GM18502 (cell line): Measurements from ENCODE around the gene ZDHHC14.
"Not testable (repeated sequence)": the region's sequence is repeated elsewhere in the genome, so short reads cannot be mapped to it uniquely, and the experiment has no call there.

ENCODE experiments used
- ATAC-seq: cut with Tn5 transposase; IDR thresholded peaks from one replicate; pipeline ENCODE4 v1.9.1; 2021; ENCODE audit warnings: mild to moderate bottlenecking; ENCODE audit not compliant: unreplicated experiment, poor library complexity

Gene ZDHHC14

GRCh38 chr6:157586088-157586414 is 205.1 kb downstream of the ZDHHC14 start:
- ATAC-seq = no peak

DNA sequence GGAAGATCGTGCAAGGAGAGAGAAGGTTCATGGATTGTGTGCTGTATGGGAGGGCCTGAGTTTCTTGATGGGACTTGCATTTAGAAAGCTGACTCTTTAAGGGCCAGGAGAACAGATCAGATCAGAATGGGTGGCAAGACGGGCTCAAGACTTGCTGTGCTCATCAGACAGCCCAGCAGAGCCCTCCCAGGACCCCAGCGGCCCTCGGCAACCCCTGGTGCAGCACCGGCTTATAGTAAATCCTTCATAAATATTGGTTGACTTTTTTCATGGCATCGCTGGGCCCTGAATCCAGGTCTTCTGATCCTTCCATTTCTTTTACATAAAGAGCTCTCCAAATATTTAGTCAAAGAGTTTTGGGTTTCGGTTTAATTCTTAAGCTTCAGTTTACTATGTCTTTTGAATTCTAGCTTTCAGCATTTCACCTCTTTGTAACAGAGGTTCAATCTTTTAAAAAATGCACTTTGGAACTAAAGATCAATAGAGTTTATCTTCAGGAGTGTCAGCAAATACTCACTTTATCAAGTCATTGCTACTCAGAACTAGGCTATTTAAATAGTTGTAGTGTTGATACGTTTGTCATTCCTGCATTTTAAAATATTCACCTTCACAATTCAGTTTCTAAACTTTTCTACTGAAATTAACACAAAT is 205.6 kb downstream of the ZDHHC14 start:
- ATAC-seq = no peak

DNA sequence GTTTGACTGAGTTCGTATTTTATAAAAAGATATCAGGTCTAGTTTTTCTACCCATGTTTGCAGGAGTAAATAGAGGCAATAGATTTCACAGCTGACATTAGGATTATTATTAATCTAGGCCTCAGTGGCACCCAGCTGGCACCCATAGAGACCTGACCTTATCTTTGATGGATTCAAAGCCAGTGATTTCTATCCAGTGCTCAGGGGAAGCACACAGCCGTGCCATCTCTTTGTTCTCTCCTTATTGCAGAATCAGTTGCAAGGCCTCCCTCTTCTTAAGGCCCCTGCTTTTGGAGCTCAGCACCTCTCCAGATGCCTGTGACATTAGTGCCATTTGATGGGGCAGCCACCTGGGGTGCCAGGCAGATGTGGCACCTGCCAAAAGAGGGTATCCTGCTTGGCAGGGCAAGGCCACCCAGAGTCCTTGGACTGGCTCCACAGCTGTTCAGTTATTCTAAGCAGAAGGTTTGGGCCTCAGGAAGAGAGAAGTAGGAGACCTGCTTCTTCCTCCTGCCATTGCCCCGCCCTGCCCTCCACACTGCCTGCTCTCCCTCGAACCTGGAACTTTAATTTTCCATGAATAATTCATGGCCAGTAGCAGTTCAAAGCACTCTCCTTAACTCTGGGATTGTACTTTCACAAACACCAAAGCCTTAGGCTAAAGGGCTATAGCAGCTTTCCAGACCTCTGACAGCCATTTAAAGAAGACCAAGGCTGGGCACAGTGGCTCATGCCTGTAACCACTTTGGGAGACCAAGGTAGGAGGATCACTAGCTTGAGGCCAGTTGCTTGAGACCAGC is 206.3 kb downstream of the ZDHHC14 start:
- ATAC-seq = no peak

GRCh38 chr6:157590654-157591053 is 209.7 kb downstream of the ZDHHC14 start:
- not testable (repeated sequence) for ATAC-seq

DNA sequence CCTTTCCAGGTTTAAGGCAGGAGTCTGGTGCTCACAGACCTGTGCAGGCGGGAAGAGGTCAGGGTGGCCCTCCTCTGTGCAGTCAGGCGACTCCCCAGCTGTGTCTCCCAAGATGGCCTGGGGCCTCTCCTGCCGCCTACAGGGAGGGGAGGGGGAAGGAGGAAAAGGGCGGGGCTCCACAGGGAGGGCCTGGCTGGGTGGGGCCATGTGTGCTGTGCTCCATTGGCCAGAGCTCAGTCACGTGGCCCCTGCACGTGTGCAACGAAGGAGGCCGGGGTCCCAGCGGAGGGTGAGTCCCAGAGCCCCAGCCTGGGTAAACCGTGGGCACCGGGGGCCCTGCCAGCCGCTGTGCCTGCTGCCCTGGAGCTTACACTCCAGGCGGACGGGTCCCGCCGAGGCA is 211.6 kb downstream of the ZDHHC14 start:
- no peak for ATAC-seq

GRCh38 chr6:157592980-157593379 is 212.0 kb downstream of the ZDHHC14 start:
- ATAC-seq = no peak

DNA sequence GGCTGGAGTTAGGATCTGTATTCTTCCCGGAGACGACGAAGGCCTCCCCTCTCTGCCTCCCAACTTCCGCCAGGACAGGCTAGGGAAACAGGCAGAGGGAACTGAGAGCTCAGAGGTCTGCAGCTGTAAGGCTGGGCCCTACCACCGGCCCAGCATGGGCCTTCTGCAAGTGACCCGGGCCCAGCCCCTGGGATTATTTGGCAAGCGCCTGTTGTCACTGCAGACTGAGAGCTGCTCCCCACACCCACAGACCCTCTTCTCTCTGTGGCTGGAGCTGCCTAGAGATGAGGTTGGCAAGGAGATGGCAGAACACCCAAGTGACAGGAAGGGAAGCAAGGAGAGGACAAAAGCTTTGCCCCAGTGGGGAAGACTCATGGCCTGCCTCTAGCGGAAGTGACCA is 212.6 kb downstream of the ZDHHC14 start:
- ATAC-seq = no peak

DNA sequence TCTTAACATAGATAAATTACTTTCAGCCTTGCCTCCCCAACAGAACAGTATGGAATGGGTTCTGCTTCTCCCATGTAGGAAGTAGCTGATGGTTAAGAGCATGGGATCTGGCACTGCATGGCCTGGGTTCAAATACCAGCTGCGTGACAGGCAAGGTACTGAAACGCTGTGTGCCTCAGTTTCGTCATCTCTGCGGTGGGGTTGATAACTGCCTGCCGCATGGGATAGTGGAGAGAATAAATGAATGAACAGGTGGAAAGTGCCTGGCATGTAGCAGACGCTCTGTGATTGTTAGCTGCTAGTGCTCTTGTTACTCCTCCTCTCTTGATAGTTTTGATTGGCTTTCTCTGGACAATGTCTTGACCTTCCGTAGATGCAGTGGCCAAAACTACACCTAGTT is 213.3 kb downstream of the ZDHHC14 start:
- no peak for ATAC-seq

DNA sequence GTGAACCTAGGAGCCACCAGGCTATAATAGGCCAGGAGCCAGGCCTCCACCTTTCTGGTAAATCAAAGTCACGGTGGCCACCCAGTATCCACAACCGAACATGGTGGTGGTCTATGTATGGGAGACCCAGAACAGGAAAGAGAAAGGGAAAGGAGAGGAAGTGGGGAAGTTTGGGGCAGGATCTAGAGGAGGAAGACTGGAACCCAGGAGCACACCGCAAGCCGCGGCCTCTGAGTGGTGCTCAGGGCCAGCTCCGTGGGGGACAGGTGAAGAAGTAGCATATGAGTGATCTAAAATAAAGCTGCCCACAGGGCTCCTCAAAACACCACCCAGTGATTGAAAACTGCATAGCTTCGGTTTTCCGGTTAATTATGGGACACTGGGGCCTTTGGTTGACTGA is 214.8 kb downstream of the ZDHHC14 start:
- no peak for ATAC-seq

- no peak for ATAC-seq
Measured at GRCh38 chr6:157596461-157596860, 215.5 kb downstream of the ZDHHC14 start.

- no peak for ATAC-seq
Measured at GRCh38 chr6:157596886-157597285, 215.9 kb downstream of the ZDHHC14 start.

DNA sequence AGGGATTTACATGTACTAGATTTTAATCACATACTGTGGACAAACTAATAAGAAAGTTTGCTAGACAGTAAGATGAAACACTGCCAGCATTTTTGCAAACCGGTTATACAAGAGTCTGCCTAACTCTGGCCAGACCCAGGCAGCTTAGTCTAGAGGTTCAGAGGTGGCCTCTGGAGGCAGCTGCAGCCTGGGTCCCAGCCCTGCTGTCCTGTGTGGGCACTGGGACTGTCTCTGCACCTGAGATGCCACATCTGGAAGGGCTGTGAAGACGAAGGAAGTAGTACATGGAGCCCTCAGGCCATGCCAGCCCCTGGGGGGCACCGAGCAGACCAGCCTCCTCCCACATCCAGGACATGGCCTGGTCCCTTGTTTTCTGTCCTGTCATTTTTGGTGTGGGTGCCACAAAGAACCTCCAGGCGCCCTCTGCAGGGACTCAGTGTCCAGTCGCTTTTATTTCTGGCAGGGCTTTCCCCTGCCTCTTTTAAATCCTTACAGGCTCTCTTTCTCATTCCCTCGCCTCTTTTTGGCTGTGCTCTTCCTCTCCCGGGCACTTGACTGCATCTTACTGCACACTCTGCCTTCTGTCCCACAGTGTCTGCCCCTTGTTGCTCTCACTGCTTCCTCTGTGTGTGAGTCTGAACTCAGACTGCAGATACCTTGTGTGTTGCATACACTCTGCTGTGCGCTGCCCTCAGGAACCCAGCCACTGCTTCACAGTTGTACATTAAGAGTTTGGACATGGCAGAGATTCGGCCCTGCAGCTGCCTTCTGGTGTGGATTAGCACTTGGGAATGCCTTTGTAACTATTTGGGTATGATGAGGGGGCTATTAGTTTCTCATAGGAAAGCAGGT is 216.7 kb downstream of the ZDHHC14 start:
- no peak for ATAC-seq

DNA sequence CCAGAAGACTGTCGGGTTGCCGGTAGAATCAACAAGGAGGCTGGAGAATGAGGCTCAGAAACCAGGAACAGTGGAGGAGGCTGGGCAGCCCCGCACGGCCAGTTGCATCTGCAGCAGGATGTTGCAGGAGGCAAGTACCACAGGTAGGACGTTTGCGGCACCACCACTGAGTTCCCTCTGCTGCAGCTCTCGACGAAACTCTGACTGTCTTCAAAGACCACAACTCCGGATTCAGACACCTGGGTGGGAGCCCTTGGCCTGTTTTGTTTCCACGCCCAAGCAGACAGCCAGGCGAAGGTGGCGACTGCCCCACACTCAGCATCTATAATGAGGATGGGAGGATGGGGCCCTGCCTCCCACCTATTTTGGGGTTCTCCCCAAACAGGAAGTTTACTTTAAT is 218.2 kb downstream of the ZDHHC14 start:
- ATAC-seq = peak; percentile 49

DNA sequence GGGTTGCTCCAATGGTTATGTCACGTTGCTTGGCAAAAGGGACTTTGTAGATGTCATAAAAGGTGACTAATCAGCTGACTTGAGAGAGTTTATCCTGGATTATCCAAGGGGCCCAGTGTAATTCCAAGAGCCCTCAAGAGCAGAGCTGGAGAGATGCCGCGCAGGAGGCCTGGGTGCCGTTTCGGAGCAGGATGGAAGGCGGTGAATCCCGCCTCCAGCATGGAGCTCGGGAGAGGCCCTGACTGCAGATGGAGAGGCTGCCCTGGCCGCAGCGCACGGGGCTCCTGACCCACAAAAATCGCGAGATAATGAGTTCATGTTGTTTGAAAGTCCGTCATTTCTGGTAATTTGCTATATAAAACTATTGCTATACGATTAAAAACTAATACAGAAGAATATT is 219.8 kb downstream of the ZDHHC14 start:
- ATAC-seq = no peak

DNA sequence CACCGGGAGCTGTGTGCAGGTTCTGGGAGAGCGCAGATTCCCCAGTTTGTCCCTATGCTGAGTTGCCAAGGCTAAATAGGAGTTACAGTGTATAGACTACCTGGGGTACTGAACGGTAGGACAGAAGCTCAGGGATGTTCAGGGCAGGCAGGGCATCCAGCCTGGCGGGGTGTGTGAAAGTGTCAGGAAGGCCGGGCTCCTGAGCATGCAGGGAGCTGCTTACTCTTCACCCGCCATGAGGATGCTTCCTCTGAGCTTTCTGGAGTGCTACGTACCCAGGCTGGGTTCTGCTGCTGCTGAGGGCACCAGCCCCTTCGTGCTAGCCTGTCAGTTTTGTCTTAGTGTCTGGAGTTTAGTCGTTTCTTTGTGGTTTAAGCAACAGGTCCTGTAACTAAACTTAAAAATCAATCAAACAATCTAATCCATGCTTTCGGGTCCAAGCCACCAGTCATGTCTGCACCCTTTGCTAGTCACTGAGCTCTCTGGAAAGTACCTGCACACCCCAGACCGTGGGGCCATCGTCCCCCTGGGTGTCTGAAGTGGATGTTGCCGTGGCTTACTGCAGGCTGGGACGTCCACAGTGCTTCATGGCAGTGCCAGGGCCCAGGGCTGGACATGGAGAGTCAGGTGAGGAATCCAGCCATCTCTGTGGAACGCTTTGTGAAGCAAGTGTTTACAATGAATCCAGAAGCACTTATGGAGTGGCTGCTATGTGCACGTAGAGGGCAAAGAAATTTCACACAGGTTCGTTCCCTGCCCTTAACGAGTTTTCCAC is 221.7 kb downstream of the ZDHHC14 start:
- no peak for ATAC-seq

- ATAC-seq = no peak
Measured at GRCh38 chr6:157603314-157603940, 222.4 kb downstream of the ZDHHC14 start.

DNA sequence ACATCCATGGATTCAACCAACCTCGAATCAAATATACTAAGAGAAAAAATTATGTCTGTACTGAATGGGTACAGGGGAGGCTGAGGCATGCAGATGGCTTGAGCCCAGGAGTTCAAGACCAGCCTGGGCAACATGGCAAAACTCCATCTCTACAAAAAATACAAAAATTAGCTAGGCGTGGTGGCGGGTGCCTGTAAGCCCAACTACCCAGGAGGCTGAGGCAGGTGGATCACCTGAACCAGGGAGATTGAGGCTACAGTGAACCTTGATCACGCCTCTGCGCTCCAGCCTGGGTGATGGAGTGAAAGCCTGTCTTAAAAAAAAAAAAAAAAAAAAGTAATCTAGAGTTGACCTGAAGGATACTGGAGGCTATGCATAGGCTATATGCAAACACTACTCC is 223.0 kb downstream of the ZDHHC14 start:
- ATAC-seq = no peak

DNA sequence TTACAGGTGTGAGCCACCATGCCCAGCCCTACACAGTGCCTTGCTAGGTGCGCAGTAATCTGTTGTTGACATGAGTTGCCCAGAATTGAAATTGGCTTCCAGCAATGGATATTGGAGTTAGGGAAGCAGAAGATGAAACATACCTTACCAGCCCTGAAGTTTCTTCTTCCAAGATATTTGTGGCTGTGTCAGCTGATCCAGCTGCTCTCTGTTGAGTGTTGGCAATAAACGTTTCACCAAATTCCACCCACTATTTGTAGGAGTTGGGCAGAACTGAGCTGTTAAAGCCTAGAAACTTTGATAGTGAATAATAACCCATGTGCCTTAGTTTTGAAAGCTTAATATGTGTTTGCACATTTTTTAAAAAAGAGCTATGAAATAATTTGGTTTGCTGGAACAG is 223.8 kb downstream of the ZDHHC14 start:
- ATAC-seq = no peak

- ATAC-seq = no peak
Measured at GRCh38 chr6:157605484-157605883, 224.5 kb downstream of the ZDHHC14 start.

- ATAC-seq = no peak
Measured at GRCh38 chr6:157606516-157606915, 225.5 kb downstream of the ZDHHC14 start.
